Retina (tissue), 1 donor: ENCODE results near the gene NHSL1.

Source experiments
- DNase-seq: peaks from one replicate; pipeline ENCODE4 v3.0.0-alpha.2; 2016

NHSL1 gene

DNA sequence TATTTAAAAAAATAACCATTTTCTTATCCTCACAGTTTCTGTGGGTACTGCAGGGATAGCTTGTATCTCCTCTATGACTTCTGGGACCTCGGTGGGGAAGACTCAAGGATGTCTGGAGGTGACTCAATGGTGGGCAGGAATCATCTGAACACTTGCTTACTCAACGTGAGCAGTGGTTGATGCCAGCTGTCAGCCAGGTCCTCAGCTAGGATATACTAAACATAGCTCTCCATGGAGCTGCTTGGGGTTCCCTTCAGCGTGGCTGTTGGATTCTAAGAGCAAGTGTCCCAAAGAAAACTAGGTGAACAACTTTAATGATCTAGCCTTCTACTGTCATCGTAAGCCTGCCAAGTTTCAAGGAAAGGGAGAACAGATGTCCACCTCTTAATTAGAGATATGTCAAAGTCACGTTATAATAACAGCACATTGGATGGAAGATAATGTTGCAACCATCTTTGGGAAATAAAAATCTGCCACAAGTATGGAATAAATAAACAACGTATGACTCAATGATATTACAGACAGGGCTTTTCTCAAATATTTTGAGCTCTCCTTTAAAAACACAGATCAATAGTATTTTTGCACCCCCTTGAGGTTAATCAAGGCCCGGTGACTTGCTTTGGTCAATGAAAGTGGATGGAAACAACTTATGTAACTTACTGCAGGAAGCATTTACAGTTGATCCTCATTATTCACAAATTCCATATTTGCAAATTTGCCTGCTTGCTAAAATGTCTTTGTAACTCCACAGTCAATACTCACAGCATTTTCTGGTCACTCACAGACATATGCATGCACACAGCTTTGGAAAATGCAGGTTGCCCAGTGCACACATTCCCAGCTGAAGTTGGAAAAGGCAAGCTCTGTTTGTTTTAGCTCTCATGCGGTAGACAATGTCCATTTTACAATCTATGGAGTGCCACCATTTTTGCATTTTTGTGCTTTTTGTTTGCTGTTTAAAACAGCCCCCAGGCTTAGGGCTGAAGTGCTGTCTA is 101.9 kb downstream of the NHSL1 start:
- no peak for DNase-seq

DNA sequence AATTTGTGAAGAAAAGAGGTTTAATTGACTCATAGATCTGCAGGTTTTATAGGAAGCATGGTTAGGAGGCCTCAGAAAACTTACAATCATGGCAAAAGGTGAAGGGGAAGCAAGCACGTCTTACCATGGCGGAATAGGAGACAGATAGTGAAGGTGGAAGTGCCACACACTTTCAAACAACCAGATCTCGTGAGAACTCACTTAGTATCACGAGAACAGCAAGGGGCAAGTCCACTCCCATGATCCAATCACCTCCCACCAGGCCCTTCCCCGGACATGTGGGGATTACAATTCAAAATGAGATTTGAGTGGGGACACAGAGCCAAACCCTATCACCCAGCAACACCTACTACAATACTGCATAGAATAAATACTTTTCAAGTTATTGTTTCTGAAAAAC is 102.6 kb downstream of the NHSL1 start:
- no peak for DNase-seq

DNA sequence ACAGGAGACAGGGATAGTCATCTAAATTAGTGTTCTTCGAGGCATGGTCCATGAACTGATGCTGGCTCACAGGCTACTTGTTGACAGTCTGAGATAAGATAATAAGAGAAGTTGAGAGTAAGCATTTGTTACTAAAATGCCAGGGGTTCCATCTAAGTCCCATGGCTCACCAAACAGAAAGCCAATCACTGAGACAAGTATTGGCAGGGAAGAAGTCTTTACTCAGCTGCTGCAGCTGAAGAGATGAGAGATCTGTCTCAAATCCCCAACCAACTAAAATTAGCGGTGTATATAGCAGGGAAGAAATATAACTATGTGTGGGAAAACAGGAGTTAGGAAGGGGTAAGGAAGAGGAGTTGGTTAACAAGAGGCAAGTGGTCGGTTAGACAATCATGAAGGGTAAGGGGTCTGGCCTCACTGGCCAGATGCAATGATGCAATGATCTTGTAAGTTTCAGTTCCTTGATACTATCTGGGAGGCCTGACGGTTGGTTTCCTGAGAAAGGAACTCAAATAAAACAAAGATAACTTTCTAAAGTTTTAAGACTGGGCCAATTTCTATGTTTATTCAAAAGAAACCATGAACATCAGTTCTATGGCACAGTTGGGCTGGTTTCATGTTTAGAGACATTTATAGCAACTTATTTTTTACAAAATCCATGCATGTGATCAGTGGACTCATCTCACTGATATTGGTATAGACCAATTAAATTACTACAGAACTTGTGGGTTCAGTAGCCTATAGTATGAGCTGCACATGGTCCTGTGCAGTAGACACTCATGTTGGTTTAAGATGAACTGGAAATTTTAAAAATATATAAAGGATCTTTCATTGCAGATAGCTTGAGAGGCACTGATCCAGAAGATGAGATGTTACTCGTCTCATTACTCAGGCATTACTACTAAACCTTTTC is 105.2 kb downstream of the NHSL1 start:
- DNase-seq, result no peak

DNA sequence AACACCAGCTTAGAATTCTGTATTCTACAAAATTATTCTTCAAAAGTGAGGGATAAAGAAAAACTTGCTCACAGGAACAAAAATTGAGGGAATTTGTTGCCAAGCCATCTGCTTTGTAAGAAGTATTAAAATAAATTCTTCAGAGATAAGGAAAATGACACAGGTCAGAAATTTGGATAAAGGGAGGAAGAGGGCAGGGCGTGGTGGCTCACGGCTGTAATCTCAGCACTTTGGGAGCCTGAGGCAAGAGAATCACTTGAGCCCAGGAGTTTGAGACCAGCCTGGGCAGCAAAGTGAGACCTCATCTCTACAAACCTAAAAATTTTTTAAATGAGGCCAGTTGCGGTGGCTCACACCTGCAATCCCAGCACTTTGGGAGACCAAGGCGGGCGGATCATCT is 109.7 kb downstream of the NHSL1 start:
- DNase-seq, result no peak

DNA sequence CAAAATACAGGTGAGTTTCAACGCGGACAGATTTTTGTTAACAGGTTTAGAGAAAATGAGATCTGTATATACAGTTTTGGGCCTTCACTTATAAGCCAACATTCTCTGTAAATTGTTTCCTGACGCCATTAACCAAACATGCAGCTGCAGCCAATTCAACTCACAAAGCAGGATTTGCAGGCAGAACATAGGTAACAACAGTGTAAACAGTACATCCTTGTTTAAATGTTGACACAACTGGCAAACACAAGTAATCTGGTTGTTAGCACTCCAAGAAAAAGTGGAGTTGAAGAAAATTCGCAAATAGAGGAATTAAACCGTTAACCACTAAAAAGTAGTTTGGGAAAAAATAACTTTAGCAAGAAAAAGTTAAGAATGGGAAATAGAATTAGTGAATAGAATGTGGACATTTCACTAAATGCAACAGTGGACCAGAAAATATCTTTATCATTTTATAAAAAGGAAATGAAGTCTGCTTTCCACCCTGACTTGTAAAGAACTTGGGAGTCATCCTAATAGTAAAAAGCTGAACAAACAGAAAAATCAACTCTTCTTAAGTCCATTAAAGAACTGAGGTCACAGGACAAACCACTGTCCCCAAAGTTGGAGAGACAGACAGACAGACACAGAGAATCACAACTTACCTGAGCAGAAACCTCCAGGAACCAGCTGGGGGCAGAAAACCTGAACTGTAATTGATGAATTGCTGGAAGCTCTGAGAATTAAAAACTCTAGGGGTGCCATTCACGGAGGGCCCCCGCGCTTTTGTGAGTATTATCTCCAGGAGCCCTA is 111.5 kb downstream of the NHSL1 start:
- DNase-seq, result no peak

DNA sequence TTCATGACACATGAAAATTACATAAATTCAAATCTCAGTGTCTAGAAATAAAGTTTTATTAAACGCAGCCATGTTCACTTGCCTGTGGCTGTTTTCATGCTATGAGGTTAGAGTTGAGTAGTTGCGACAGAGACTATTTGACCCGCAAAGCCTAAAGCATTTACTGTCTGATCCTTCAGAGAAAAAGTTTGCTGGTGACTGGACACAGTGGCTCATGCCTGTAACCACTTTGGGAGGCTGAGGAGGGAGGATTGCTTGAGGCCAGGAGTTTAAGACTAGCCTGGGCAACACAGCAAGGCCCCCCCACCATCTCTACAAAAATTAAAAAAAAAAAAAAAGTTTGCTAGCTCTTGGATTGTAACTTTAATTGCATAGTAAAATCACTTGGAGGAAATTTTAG is 112.4 kb downstream of the NHSL1 start:
- no peak for DNase-seq

DNA sequence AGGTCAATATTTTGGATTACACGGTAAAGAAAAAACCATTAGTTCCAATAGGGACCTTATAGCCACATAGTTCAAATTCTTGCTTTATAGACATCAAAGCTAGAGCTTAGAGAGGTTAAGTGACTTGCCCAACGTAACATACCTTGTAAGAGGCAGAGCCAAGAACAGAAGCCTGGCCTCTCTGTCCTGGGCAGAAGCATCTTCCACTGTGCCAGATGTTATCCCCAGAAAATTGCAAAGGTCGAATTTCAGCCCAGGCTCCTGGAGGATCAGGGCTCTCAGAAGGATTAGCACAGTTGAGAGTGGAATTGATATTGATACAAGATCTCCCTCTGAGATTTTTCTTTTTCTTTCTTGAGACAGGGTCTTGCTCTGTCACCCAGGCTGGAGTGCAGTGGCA is 115.5 kb downstream of the NHSL1 start:
- DNase-seq, result no peak

DNA sequence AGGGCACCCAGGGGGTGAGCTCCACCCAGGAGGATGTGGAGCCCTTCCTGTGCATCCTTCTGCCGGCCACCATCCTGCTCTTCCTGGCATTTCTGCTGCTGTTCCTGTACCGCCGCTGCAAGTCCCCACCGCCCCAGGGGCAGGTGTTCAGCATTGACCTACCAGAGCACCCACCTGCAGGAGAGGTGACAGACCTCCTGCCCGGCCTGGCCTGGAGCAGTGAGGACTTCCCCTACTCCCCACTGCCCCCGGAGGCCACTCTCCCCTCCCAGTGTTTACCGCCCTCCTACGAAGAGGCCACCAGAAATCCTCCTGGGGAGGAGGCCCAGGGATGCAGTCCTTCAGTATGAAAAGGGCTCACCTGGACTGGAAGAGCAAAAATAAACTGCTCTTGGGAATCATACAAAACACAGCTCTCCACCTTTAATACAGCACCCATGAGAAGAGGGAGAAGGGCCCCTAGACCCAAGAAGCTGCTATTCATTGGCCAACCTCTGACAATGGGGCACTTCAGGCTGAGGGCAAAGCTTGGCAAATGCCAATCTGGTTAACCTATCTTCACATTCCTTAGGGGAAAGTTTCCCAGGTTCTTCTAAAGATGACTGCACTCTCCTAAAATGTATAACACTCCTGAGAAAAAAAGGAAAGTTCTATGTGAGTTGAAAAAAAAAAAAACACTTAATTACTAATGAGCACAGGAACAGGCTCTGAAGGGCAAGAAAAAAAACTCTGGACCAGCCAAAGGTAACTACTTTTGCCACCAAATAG is 116.6 kb downstream of the NHSL1 start:
- DNase-seq, result no peak

DNA sequence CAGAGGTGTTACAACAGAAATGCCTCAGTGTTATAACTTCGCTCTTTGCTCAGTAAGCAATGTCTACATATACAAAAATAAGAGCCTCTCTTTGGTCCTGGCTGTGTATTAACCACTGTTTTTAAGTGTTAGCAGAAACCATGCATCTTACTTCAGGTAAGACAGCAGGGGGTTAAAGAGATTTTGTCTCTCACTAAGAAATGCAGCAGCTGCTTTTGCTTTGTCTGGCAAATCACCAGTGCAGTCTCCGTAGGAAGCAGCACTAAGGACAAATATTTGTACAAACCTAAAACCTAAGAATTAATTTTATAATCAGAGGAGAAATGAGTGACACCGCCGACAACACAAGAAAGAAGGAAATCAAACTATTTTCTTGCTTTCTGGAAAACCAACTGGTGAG is 120.8 kb downstream of the NHSL1 start:
- DNase-seq, result no peak

DNA sequence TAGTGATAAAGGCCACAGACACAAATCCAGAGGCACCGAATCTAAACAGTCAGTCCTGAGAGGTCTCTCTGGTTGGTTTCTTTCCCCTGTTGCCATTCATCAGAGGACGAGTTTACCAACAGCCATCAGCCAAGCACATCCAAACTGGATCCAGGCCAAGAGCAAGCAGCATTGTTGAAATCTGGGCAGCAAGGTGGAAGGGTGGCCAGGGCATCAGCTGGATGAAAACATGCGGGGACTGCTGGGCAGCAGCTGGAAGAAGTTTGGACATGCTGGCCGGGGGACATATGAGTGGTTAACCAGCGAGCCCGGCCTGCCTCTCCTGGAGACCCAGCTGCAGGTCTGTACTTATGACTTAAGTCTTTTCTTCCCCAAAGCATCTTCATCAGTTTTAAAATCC is 121.5 kb downstream of the NHSL1 start, which contains the start of gene SMIM28:
Gene SMIM28, plus strand, starts transcription at position 62 of the 400 bp plus-strand sequence. Its CDS starts 168 bp downstream, at position 230.
- DNase-seq, result no peak

DNA sequence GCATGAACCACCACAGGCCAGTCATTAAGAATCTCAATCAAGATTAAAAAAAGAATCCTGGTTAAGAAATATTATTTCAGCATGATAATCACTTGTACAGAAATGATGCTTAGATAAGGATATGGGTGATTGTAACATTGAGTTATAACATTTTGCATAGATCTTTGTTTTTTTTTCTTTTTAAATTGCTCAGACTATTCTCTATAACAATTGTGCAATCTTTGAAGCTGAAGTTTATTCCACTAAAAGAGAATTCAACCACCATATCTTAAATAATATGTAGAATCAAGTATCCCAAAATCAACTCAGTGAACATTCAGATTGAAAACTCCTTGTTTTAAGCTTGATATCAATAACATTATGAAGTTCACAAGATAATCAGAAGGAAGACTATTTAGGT is 122.3 kb downstream of the NHSL1 start:
- no peak for DNase-seq

DNA sequence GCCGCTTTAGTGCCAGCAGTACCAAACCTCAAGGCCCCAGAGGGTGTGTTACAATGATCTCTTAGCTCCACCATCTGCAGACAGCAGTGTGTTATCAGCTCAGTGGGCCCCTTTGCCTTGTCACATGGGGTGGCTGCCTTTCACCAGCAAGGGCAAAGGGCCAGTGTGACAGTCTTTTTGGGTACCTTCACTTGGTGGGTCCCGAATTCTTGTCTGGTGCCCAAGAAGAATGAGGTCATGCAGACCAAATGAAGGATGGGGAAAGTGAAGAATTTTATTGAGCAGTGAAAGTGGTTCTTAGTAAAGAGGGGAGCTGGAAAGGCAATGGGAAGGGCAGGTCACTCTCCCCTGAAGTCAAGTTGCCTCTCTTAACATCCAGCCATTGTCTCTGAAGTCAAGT is 124.5 kb downstream of the NHSL1 start:
- DNase-seq, result no peak

DNA sequence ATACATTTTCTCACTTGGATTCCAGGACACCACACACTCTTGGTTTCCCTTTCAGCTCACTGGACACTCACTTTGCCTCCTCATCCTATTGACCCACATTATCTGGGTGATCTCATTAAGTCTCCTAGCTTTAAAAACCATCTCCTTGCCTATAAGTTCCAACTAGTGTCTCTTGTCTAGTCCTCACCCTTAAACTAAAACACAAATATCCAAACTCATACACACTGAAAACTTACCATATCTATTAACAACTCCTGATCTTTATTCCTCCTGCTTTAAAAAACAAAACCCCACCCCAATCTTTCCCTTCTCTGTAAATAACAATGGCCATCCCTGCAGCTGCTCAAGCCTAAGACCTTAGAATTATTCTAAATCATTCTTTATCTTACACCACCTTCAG is 125.1 kb downstream of the NHSL1 start:
- no peak for DNase-seq

DNA sequence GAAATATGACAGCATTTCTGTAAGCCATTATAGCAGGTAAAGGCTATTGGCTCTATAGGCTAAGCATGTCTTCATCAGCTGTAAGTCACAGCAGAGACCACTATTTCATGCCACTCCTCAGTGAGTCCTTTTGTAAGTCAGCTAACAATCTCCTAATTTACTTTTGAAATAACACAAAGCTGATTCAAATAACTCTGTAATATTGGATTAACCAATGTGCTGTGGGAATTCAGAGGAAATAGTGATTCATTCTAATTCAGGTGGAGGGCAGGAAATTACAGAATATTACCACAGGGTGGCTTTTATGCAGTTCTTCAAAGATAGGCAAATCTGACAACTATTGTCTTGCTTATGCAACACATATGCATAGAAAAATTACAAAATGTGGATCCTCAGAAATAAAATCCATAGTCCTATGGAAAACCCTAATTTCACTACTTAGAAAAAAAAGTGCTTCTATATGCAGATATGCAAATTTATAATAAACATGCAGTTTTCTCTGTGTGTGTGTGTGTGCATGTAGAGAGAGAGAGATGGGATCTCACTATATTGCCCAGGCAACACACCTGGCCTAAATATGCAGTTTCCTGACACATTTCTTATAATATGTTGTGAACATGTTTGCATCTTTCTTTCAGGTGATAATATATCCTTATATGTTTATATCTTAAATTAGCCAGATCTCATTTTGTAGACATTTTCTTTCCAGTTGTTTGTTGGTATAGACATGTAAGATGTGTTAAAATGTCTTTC is 126.4 kb downstream of the NHSL1 start:
- no peak for DNase-seq
